Testis (tissue), 3 donors: ENCODE measurements around the gene TNXB. TPM values are rescaled to one million over a fixed set of nuclear protein-coding genes. Genes with fewer than 3 reads are reported as not detected.

Experiments
- DNase-seq: peaks from one replicate; pipeline ENCODE4 v3.0.0-alpha.2; 2019
- H3K27ac ChIP-seq, 2 donors: fragments of 200-600 bp; sonication (generic); one replicate each; pipeline ENCODE4 v1.5.1; 2019
- H3K27me3 ChIP-seq: fragments of 200-600 bp; sonication (generic); one replicate; pipeline ENCODE4 v1.5.1; 2019
- H3K36me3 ChIP-seq: fragments of 200-600 bp; sonication (generic); one replicate; pipeline ENCODE4 v1.5.1; 2017; ENCODE audit warnings: low read depth; ENCODE audit errors: missing control alignments
- H3K4me1 ChIP-seq: fragments of 200-600 bp; sonication (generic); one replicate; pipeline ENCODE4 v1.5.1; 2019
- H3K4me3 ChIP-seq, 2 donors: fragments of 200-600 bp; sonication (generic); one replicate each; pipeline ENCODE4 v1.5.1; 2017 to 2019
- H3K9me3 ChIP-seq: fragments of 200-600 bp; sonication (generic); one replicate; pipeline ENCODE4 v1.5.1; 2017
- POLR2A ChIP-seq: fragments of 450-650 bp; IDR thresholded peaks from one replicate; pipeline ENCODE4 v1.6.1; 2017; ENCODE audit warnings: antibody characterized with exemption, mild to moderate bottlenecking, moderate library complexity
- WGBS, 2 donors: methylation state at CpG; one replicate each; pipeline ENCODE4 v1.1.5; 2018; 5-methylcytosine and 5-hydroxymethylcytosine counted together
- intact Hi-C: fragments of 100-400 bp; cut with DNase I; formaldehyde crosslinking; loops from one replicate; pipeline ENCODE4 v1.15.1; 2023; ENCODE audit warnings: low total_unique reads
- polyA plus RNA-seq: library from polyadenylated mRNA; stranded (reverse); fragments of 350-450 nt; fragmentation: Illumina TruSeq; extraction: RNeasy Lipid Tissue Mini Kit (QIAGEN cat#74804); gene quantifications from one replicate; pipeline ENCODE4 v1.2.3, GENCODE V29; 2014; ENCODE audit warnings: low read depth, low replicate concordance; ENCODE audit not compliant: insufficient read depth
- total RNA-seq, 2 donors: library from RNA; depleted of rRNA; stranded (reverse); fragments of >200 nt; gene quantifications; one replicate each; pipeline ENCODE4 v1.2.3, GENCODE V29; 2016
- TF ChIP-seq, protein P1 (sequence below), 3 experiments: fragments of 450-650 bp in 2 of 3; fragments of 200-600 bp in 1 of 3; sonication (generic) in 1 of 3; IDR thresholded peaks; one replicate each; pipeline ENCODE4 v1.5.1; 2016 to 2019; ENCODE audit warnings: antibody characterized with exemption in 3 of 3, mild to moderate bottlenecking in 2 of 3, moderate library complexity in 1 of 3

Gene TNXB
- total and polyA plus RNA-seq, 3 donors from 2014 or later: 42.4 to 78.2 (median 44.0) TPM

DNA sequence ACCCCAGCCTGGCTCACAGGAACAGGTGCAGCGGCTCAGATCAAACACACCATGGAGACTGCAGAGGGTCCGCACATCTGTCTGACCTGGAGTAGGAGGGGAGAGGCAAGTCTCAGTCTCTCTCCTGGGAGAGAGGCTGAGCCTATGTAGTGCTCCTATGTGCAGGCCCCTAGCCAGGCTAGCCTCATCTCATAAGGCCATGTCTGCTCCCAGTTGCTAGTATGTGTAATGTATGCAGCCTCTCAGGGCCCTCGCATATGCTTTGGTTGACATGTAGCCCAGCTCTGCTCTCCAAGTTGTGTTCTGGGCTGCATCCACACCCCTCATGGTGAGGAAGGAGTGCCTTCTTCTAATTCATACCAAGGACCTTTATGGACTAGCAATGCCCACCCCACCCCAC is 11.8 kb downstream of the TNXB start:
- no peaks in the 10 kb centered on the region for H3K36me3 ChIP-seq
- H3K4me1 ChIP-seq: peaks cover 6% of the 10 kb centered on the region

GRCh38 chr6:32096394-32097258 is 12.5 kb downstream of the TNXB start:
- no peak overlapping the region for H3K4me3 ChIP-seq
- no peak overlapping the region for H3K27ac ChIP-seq
- peaks cover 13% of the 10 kb centered on the region for H3K4me1 ChIP-seq
- DNase-seq: no peak
- TF ChIP-seq POLR2A: no peak
- TF ChIP-seq, protein P1, sequence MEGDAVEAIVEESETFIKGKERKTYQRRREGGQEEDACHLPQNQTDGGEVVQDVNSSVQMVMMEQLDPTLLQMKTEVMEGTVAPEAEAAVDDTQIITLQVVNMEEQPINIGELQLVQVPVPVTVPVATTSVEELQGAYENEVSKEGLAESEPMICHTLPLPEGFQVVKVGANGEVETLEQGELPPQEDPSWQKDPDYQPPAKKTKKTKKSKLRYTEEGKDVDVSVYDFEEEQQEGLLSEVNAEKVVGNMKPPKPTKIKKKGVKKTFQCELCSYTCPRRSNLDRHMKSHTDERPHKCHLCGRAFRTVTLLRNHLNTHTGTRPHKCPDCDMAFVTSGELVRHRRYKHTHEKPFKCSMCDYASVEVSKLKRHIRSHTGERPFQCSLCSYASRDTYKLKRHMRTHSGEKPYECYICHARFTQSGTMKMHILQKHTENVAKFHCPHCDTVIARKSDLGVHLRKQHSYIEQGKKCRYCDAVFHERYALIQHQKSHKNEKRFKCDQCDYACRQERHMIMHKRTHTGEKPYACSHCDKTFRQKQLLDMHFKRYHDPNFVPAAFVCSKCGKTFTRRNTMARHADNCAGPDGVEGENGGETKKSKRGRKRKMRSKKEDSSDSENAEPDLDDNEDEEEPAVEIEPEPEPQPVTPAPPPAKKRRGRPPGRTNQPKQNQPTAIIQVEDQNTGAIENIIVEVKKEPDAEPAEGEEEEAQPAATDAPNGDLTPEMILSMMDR (IDR thresholded peaks at IDR 0.05): no peak
- H3K27me3 ChIP-seq: no peaks in the 10 kb centered on the region
- H3K36me3 ChIP-seq: no peaks in the 10 kb centered on the region
- H3K9me3 ChIP-seq: no peaks in the 10 kb centered on the region
- intact Hi-C loops: no loop called here
- WGBS, 2 donors: 19 to 48% methylated on average over 7 to 30 of the region's 90 CpGs

More for the DNA sequence above, 11.8 kb downstream of the TNXB start:
- DNase-seq: no peak
- H3K27ac ChIP-seq: no peak overlapping the region
- H3K4me3 ChIP-seq: no peak overlapping the region
- no peaks in the 10 kb centered on the region for H3K27me3 ChIP-seq
- intact Hi-C loops: no loop called here
- no peaks in the 10 kb centered on the region for H3K9me3 ChIP-seq
- no peak for TF ChIP-seq POLR2A
- TF ChIP-seq, protein P1 (IDR thresholded peaks at IDR 0.05): no peak
- 78 to 97% methylated on average over 3 of the region's 3 CpGs for WGBS, 2 donors

DNA sequence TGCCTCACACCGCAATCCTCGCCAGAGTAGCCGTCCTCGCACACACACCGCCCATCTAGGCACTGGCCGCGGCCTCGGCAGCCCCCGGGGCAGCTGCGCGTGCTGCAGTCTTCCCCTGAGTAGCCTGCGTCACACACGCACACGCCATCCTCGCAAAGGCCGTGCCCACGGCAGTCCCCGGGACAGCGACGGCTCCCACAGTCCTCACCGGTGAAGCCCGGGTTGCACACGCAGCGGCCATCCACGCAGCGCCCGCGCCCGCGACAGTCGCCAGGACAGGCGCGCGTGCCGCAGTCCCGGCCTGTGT is 13.1 kb downstream of the TNXB start:
- Histone ChIP-seq H3K36me3 (no peaks in the 10 kb centered on the region), H3K4me1 (peaks cover 16% of the 10 kb centered on the region), H3K27ac (no peak overlapping the region), H3K9me3 (no peaks in the 10 kb centered on the region), H3K27me3 (no peaks in the 10 kb centered on the region), H3K4me3 (no peak overlapping the region)
- 60% methylated on average over 16 of the region's 36 CpGs; no CpG with 5 or more reads in 1 of the 2 donors for WGBS, 2 donors
- intact Hi-C loops: no loop called here
- TF ChIP-seq, protein P1 (IDR thresholded peaks at IDR 0.05): no peak
- no peak for TF ChIP-seq POLR2A
- no peak for DNase-seq

GRCh38 chr6:32095338-32096086 is 13.6 kb downstream of the TNXB start:
- WGBS, 2 donors: 74 to 100% methylated on average over 1 to 24 of the region's 30 CpGs
- intact Hi-C loops: no loop called here
- Histone ChIP-seq H3K4me1 (peaks cover 16% of the 10 kb centered on the region), H3K27ac (no peak overlapping the region), H3K36me3 (no peaks in the 10 kb centered on the region), H3K4me3 (no peak overlapping the region), H3K27me3 (no peaks in the 10 kb centered on the region), H3K9me3 (no peaks in the 10 kb centered on the region)
- TF ChIP-seq, protein P1 (IDR thresholded peaks at IDR 0.05): no peak
- no peak for TF ChIP-seq POLR2A
- DNase-seq: no peak
